Measurements from ENCODE around the gene PIEZO2. TPM values are rescaled to one million over a fixed set of nuclear protein-coding genes. Genes with fewer than 3 reads are reported as not detected.

PIEZO2 gene
- total RNA-seq, 1 experiment from 2014 or later: 10.7 TPM

DNA sequence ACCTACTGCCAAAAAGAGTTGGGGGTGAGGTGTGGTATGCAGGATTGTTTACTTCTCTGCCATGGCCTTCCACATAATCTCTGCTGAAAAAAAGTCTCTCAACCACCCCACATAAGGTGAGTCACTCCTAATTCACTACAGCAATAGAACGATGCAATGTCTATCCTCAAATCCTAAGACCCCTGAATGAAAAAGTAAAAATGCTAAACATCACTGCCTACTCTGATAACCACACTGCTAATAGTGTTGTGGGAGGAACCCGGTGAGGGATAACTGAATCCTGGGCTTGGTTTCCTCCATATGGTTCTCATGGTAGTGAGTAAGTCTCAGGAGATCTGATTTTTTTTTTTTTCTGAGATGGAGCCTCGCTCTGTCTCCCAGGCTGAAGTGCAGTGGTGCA lies 252.5 kb downstream of the PIEZO2 start:
- H3K27ac Mint-ChIP-seq: no peak overlapping the region
- ChIA-PET CTCF (no interaction called here), POLR2A (no interaction called here)
- H3K36me3 Mint-ChIP-seq: no peaks in the 10 kb centered on the region
- H3K4me3 Mint-ChIP-seq: no peak overlapping the region
- TF ChIP-seq, protein P1, sequence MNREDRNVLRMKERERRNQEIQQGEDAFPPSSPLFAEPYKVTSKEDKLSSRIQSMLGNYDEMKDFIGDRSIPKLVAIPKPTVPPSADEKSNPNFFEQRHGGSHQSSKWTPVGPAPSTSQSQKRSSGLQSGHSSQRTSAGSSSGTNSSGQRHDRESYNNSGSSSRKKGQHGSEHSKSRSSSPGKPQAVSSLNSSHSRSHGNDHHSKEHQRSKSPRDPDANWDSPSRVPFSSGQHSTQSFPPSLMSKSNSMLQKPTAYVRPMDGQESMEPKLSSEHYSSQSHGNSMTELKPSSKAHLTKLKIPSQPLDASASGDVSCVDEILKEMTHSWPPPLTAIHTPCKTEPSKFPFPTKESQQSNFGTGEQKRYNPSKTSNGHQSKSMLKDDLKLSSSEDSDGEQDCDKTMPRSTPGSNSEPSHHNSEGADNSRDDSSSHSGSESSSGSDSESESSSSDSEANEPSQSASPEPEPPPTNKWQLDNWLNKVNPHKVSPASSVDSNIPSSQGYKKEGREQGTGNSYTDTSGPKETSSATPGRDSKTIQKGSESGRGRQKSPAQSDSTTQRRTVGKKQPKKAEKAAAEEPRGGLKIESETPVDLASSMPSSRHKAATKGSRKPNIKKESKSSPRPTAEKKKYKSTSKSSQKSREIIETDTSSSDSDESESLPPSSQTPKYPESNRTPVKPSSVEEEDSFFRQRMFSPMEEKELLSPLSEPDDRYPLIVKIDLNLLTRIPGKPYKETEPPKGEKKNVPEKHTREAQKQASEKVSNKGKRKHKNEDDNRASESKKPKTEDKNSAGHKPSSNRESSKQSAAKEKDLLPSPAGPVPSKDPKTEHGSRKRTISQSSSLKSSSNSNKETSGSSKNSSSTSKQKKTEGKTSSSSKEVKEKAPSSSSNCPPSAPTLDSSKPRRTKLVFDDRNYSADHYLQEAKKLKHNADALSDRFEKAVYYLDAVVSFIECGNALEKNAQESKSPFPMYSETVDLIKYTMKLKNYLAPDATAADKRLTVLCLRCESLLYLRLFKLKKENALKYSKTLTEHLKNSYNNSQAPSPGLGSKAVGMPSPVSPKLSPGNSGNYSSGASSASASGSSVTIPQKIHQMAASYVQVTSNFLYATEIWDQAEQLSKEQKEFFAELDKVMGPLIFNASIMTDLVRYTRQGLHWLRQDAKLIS (CRISPR knock-in tag; IDR thresholded peaks at IDR 0.05; ENCODE audit: borderline replicate concordance): no peak
- TF ChIP-seq, protein P2, sequence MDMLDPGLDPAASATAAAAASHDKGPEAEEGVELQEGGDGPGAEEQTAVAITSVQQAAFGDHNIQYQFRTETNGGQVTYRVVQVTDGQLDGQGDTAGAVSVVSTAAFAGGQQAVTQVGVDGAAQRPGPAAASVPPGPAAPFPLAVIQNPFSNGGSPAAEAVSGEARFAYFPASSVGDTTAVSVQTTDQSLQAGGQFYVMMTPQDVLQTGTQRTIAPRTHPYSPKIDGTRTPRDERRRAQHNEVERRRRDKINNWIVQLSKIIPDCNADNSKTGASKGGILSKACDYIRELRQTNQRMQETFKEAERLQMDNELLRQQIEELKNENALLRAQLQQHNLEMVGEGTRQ (CRISPR knock-in tag; IDR thresholded peaks at IDR 0.05): no peak
- DNase-seq (ENCODE audit: low spot score) (no peak), ATAC-seq (no peak)
- H3K9me3 Mint-ChIP-seq: no peaks in the 10 kb centered on the region
- H3K27me3 Mint-ChIP-seq (ENCODE audit: low read depth): no peaks in the 10 kb centered on the region
- H3K4me1 Mint-ChIP-seq: peaks cover 8% of the 10 kb centered on the region

GRCh38 chr18:10895976-10896375 lies 253.4 kb downstream of the PIEZO2 start:
- H3K36me3 Mint-ChIP-seq: no peaks in the 10 kb centered on the region
- CTCF ChIA-PET: no interaction called here
- no peaks in the 10 kb centered on the region for H3K9me3 Mint-ChIP-seq
- no peaks in the 10 kb centered on the region for H3K27me3 Mint-ChIP-seq (ENCODE audit: low read depth)
- POLR2A ChIA-PET: no interaction called here
- DNase-seq (ENCODE audit: low spot score) (no peak), ATAC-seq (no peak)
- peaks cover 8% of the 10 kb centered on the region for H3K4me1 Mint-ChIP-seq
- no peak overlapping the region for H3K4me3 Mint-ChIP-seq
- no peak overlapping the region for H3K27ac Mint-ChIP-seq
- TF ChIP-seq, protein P3, sequence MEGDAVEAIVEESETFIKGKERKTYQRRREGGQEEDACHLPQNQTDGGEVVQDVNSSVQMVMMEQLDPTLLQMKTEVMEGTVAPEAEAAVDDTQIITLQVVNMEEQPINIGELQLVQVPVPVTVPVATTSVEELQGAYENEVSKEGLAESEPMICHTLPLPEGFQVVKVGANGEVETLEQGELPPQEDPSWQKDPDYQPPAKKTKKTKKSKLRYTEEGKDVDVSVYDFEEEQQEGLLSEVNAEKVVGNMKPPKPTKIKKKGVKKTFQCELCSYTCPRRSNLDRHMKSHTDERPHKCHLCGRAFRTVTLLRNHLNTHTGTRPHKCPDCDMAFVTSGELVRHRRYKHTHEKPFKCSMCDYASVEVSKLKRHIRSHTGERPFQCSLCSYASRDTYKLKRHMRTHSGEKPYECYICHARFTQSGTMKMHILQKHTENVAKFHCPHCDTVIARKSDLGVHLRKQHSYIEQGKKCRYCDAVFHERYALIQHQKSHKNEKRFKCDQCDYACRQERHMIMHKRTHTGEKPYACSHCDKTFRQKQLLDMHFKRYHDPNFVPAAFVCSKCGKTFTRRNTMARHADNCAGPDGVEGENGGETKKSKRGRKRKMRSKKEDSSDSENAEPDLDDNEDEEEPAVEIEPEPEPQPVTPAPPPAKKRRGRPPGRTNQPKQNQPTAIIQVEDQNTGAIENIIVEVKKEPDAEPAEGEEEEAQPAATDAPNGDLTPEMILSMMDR (IDR thresholded peaks at IDR 0.05): no peak
- no peak for TF ChIP-seq ERG (CRISPR knock-in tag; IDR thresholded peaks at IDR 0.05)
- TF ChIP-seq E2F4 (CRISPR knock-in tag; IDR thresholded peaks at IDR 0.05; ENCODE audit: borderline replicate concordance, low read depth): no peak
- TF ChIP-seq ZNF263 (CRISPR knock-in tag; IDR thresholded peaks at IDR 0.05; ENCODE audit: low read depth): no peak
- TF ChIP-seq TEAD4 (CRISPR knock-in tag; IDR thresholded peaks at IDR 0.05): no peak
- TF ChIP-seq ZNF671 (CRISPR knock-in tag; IDR thresholded peaks at IDR 0.05): no peak
- TF ChIP-seq, protein P4, sequence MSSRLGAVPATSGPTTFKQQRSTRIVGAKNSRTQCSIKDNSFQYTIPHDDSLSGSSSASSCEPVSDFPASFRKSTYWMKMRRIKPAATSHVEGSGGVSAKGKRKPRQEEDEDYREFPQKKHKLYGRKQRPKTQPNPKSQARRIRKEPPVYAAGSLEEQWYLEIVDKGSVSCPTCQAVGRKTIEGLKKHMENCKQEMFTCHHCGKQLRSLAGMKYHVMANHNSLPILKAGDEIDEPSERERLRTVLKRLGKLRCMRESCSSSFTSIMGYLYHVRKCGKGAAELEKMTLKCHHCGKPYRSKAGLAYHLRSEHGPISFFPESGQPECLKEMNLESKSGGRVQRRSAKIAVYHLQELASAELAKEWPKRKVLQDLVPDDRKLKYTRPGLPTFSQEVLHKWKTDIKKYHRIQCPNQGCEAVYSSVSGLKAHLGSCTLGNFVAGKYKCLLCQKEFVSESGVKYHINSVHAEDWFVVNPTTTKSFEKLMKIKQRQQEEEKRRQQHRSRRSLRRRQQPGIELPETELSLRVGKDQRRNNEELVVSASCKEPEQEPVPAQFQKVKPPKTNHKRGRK (CRISPR knock-in tag; IDR thresholded peaks at IDR 0.05; ENCODE audit: borderline replicate concordance): no peak
- TF ChIP-seq, protein P2 (CRISPR knock-in tag; IDR thresholded peaks at IDR 0.05): no peak
- no peak for TF ChIP-seq FOXP1 (CRISPR knock-in tag; IDR thresholded peaks at IDR 0.05; ENCODE audit: borderline replicate concordance)
- TF ChIP-seq FOXK1 (CRISPR knock-in tag; IDR thresholded peaks at IDR 0.05): no peak
- no peak for TF ChIP-seq ATF3 (CRISPR knock-in tag; conservative IDR thresholded peaks at IDR 0.05)
- TF ChIP-seq, protein P5, sequence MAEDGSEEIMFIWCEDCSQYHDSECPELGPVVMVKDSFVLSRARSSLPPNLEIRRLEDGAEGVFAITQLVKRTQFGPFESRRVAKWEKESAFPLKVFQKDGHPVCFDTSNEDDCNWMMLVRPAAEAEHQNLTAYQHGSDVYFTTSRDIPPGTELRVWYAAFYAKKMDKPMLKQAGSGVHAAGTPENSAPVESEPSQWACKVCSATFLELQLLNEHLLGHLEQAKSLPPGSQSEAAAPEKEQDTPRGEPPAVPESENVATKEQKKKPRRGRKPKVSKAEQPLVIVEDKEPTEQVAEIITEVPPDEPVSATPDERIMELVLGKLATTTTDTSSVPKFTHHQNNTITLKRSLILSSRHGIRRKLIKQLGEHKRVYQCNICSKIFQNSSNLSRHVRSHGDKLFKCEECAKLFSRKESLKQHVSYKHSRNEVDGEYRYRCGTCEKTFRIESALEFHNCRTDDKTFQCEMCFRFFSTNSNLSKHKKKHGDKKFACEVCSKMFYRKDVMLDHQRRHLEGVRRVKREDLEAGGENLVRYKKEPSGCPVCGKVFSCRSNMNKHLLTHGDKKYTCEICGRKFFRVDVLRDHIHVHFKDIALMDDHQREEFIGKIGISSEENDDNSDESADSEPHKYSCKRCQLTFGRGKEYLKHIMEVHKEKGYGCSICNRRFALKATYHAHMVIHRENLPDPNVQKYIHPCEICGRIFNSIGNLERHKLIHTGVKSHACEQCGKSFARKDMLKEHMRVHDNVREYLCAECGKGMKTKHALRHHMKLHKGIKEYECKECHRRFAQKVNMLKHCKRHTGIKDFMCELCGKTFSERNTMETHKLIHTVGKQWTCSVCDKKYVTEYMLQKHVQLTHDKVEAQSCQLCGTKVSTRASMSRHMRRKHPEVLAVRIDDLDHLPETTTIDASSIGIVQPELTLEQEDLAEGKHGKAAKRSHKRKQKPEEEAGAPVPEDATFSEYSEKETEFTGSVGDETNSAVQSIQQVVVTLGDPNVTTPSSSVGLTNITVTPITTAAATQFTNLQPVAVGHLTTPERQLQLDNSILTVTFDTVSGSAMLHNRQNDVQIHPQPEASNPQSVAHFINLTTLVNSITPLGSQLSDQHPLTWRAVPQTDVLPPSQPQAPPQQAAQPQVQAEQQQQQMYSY (CRISPR knock-in tag; IDR thresholded peaks at IDR 0.05): no peak
- no peak for TF ChIP-seq FOXJ3 (CRISPR knock-in tag; IDR thresholded peaks at IDR 0.05; ENCODE audit: borderline replicate concordance)
